ENCODE measurements around the gene TOMM70. TPM values are rescaled to one million over a fixed set of nuclear protein-coding genes. Genes with fewer than 3 reads are reported as not detected.

Gene TOMM70
- total and polyA plus RNA-seq, 10 of the 15 experiments (the other 5 are each of a cell fraction or from before 2014, with no cell fraction given), result 12.7 to 64.1 (median 41.3) TPM

DNA sequence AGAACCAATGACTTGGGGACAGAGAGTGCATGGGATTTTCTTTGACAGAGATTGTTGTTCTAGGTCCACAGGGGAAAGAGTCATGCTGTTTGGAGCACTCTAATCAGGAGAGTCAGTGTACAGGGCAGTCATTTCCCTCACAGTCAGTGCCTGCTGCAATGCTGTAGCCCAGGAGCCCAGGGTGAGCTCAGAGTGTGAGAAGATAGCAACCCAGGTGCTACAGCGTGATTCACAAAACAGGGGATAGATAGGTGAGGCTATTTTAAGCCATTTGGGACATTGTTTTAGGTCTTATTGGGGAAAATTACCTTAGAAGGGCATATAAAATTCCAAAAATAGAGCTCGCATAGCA lies 37.7 kb upstream of the TOMM70 start (continued):
- TF ChIP-seq KLF5 (IDR thresholded peaks at IDR 0.05; ENCODE audit: partially characterized antibody) (no peak), NR2C1 (IDR thresholded peaks at IDR 0.05) (no peak), ZNF24 (IDR thresholded peaks at IDR 0.05) (no peak), SREBF2 (IDR thresholded peaks at IDR 0.05; ENCODE audit: low read length) (no peak)

DNA sequence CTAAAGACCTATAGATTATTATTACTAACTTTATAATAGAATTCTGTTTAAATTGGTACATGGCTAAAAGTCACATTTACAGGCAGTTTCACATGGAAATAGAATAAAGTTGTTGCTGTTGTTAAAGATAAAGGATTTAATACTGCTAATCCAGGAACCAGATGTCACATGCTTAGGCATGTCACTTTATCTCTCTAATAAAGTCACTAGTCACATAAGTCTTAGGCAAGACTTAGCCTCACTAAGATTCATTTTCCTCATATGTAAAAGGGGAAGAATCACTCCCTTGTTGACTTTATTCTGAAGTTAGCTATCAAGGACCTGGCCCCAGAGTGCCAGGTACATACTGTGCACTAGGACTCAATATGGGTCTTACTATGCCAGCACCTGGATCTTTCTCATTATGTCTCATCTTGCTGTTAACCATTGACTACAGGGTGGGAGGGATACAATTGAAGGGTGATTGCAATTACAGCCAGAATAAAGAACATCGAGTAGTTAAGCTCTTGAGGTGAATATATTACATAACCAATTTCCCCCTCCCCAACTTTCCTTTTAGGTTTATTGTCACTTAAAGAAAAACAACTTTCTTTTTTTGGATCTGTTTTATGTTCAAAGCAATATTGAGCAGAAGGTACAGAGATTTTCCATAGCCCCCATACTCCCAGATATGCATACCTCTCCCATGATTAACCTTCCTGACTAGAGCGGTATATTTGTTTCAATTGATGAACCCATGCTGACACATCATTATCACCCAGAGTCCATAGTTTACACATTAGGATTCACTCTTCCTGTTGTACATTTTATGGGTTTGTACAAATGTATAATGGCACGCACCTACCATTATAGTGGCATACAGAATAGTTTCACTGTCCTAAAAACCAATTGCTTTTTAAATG lies 37.1 kb upstream of the TOMM70 start:
- Histone ChIP-seq H3K36me3 (ENCODE audit: control insufficient read depth in 2 of 2, insufficient read depth in 2 of 2, low read length in 1 of 2) (no peaks in the 10 kb centered on the region), H3K4me1 (ENCODE audit: control insufficient read depth, insufficient read depth, low read length) (no peaks in the 10 kb centered on the region), H3K79me2 (ENCODE audit: control insufficient read depth, insufficient read depth, low read length) (no peaks in the 10 kb centered on the region), H4K20me1 (ENCODE audit: control insufficient read depth, insufficient read depth) (no peaks in the 10 kb centered on the region), H3K9ac (ENCODE audit: control insufficient read depth, insufficient read depth, low read length) (no peak overlapping the region), H3K4me3 (no peak overlapping the region), H3K27ac (ENCODE audit: control insufficient read depth, insufficient read depth) (no peak overlapping the region), H3K9me3 (replicated peaks; ENCODE audit: control insufficient read depth, insufficient read depth, low read length) (no peaks in the 10 kb centered on the region), H3K27me3 (replicated peaks in 1 of 2; ENCODE audit: control insufficient read depth in 2 of 2, insufficient read depth in 2 of 2, low read length in 1 of 2) (no peaks in the 10 kb centered on the region), H2AFZ (ENCODE audit: control insufficient read depth, low read depth, low read length) (no peak overlapping the region), H3K4me2 (ENCODE audit: control insufficient read depth, insufficient read depth) (no peak overlapping the region)
- POLR2A ChIA-PET, result no interaction called here
- DNase-seq (ENCODE audit: low read depth, low spot score), result no peak
- ATAC-seq, result no peak; the same call in 2 of the 3 replicates
- no peak for FAIRE-seq
- intact Hi-C loops (cut with micrococcal nuclease; ENCODE audit: unreplicated experiment), result no loop called here
- SMC1A ChIA-PET (ENCODE audit: uncharacterized antibody, unreplicated experiment), result interaction anchor here (0.8 to 1.7 kb wide), 3 partner anchors 11 to 28 kb away, joined by 3 to 4 read pairs (median 4); no protein-coding TSS in a partner anchor
- no TSS peak for BruUV-seq (replicated peaks)
- in situ Hi-C loops (cut with MboI), result no loop called here
- RAD21 ChIA-PET (ENCODE audit: unreplicated experiment), result interaction anchor here (1.6 kb wide), 1 partner anchor 25 kb away, joined by 3 read pairs; no protein-coding TSS in a partner anchor
- WGBS (ENCODE audit: insufficient coverage, insufficient replicate concordance, low lambda C conversion rate, missing lambda C conversion rate), result 93% methylated on average over 3 of the region's 3 CpGs
- CTCF ChIA-PET, result interaction anchor here (1.6 kb wide), 1 partner anchor 25 kb away, joined by 3 read pairs; no protein-coding TSS in a partner anchor
- TF ChIP-seq, protein P1, sequence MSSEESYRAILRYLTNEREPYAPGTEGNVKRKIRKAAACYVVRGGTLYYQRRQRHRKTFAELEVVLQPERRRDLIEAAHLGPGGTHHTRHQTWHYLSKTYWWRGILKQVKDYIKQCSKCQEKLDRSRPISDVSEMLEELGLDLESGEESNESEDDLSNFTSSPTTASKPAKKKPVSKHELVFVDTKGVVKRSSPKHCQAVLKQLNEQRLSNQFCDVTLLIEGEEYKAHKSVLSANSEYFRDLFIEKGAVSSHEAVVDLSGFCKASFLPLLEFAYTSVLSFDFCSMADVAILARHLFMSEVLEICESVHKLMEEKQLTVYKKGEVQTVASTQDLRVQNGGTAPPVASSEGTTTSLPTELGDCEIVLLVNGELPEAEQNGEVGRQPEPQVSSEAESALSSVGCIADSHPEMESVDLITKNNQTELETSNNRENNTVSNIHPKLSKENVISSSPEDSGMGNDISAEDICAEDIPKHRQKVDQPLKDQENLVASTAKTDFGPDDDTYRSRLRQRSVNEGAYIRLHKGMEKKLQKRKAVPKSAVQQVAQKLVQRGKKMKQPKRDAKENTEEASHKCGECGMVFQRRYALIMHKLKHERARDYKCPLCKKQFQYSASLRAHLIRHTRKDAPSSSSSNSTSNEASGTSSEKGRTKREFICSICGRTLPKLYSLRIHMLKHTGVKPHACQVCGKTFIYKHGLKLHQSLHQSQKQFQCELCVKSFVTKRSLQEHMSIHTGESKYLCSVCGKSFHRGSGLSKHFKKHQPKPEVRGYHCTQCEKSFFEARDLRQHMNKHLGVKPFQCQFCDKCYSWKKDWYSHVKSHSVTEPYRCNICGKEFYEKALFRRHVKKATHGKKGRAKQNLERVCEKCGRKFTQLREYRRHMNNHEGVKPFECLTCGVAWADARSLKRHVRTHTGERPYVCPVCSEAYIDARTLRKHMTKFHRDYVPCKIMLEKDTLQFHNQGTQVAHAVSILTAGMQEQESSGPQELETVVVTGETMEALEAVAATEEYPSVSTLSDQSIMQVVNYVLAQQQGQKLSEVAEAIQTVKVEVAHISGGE (CRISPR knock-in tag; IDR thresholded peaks at IDR 0.05), result no peak
- TF ChIP-seq EP300 (IDR thresholded peaks at IDR 0.05; ENCODE audit: borderline replicate concordance in 1 of 2, control insufficient read depth in 1 of 2, low read depth in 2 of 2, low read length in 2 of 2) (no peak), STAT1 (conservative IDR thresholded peaks at IDR 0.05) (no peak), SUZ12 (IDR thresholded peaks at IDR 0.05; ENCODE audit: unreplicated experiment) (no peak), MEF2B (IDR thresholded peaks at IDR 0.05; ENCODE audit: partially characterized antibody, poor library complexity, severe bottlenecking) (no peak), SMAD1 (IDR thresholded peaks at IDR 0.05; ENCODE audit: low read depth, partially characterized antibody) (no peak), ZNF622 (IDR thresholded peaks at IDR 0.05) (no peak), FOS (IDR thresholded peaks at IDR 0.05; ENCODE audit: borderline replicate concordance, extremely low read depth, insufficient read length) (no peak), HDAC2 (IDR thresholded peaks at IDR 0.05) (no peak), SMARCA5 (IDR thresholded peaks at IDR 0.05) (no peak), IRF4 (IDR thresholded peaks at IDR 0.05; ENCODE audit: low read depth, low read length) (no peak)
- TF ChIP-seq, protein P2, sequence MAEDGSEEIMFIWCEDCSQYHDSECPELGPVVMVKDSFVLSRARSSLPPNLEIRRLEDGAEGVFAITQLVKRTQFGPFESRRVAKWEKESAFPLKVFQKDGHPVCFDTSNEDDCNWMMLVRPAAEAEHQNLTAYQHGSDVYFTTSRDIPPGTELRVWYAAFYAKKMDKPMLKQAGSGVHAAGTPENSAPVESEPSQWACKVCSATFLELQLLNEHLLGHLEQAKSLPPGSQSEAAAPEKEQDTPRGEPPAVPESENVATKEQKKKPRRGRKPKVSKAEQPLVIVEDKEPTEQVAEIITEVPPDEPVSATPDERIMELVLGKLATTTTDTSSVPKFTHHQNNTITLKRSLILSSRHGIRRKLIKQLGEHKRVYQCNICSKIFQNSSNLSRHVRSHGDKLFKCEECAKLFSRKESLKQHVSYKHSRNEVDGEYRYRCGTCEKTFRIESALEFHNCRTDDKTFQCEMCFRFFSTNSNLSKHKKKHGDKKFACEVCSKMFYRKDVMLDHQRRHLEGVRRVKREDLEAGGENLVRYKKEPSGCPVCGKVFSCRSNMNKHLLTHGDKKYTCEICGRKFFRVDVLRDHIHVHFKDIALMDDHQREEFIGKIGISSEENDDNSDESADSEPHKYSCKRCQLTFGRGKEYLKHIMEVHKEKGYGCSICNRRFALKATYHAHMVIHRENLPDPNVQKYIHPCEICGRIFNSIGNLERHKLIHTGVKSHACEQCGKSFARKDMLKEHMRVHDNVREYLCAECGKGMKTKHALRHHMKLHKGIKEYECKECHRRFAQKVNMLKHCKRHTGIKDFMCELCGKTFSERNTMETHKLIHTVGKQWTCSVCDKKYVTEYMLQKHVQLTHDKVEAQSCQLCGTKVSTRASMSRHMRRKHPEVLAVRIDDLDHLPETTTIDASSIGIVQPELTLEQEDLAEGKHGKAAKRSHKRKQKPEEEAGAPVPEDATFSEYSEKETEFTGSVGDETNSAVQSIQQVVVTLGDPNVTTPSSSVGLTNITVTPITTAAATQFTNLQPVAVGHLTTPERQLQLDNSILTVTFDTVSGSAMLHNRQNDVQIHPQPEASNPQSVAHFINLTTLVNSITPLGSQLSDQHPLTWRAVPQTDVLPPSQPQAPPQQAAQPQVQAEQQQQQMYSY (CRISPR knock-in tag; IDR thresholded peaks at IDR 0.05), result no peak
